Bone marrow (tissue), 2 donors: ENCODE data around the gene MTIF3.

Experiments used
- DNase-seq, 2 donors: peaks; one replicate each; lab custom pipeline; 2025; lab: John Stamatoyannopoulos, UW

MTIF3 gene, protein sequence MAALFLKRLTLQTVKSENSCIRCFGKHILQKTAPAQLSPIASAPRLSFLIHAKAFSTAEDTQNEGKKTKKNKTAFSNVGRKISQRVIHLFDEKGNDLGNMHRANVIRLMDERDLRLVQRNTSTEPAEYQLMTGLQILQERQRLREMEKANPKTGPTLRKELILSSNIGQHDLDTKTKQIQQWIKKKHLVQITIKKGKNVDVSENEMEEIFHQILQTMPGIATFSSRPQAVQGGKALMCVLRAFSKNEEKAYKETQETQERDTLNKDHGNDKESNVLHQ

DNA sequence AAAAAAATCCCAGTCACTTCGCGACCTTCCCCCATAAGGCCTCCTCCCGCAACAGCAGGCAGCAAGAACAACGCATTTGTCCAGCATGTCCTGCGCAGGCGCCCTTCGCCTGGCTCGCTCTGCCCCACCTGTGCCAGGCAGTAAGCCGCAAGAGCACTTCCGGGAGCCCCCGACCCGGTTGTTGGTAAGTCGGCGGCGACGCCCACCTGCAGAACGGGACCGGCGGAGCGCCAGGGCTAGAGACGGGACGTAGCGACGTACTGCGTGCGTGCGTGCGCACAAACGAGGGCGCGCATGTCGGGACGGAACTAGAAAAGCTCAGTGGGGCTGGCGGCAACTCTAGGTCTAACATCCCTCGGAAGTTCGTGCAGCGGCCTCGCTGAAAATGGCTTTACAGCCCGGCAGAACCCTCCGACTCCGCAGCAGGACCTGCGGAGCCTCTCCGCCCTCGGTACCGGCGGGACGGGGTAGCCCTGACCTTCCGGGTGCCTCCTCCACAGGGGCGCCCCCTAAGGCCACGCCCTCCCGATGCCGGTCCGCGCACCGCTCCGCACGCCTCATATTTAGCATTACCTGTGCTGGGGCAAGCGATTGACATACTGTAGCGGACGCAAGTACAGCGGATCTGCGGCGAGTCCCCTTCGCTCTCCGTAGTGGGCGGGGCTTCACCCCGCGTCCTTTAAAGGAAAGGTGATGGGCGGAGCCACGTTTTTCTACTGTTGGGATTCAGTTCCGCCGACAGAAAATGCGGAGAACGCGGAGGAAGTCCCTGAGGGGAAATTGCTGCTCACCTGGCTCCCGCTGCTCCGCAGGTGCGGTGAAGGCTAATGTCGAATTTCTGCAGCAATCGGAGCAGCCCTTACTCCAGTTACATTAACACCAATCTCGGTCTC is at the start of gene MTIF3:
Gene MTIF3, minus strand, starts transcription at position 629 of the 893 bp plus-strand sequence. CDS start 10,116 bp downstream, outside the sequence.
- DNase-seq, result peak; percentile 87 to 94

DNA sequence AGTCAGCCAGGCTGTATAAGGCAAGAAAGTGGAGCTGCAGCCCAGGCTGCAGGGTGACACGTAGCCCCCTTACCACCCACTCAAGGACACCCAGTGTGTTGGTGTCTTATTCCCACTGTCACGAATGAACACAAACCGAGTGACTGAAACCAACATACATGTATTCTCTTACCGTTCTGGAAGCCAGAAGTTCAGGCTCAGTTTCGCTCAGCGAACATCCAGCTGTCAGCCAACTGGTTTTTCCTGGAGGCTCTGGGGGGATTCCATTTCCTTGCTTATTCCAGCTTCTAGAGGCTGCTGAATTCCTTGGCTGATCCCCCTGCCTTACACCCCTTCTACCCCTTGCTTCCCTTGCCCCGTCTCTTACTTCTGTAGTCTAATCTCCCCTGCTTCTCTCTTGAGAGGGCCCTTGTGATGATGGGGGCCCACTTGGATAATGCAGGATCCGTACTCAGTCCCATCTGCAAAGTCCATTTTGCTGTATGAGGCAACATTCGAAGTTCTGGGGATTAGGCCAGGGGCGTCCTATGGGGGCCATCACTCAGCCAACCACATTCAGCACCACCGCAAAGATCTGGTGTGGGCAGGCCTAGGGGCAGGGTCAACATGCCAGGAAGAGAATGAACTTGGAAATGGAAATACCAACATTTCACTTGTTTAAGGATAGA is 47.3 kb upstream of the MTIF3 start:
- no peak for DNase-seq

DNA sequence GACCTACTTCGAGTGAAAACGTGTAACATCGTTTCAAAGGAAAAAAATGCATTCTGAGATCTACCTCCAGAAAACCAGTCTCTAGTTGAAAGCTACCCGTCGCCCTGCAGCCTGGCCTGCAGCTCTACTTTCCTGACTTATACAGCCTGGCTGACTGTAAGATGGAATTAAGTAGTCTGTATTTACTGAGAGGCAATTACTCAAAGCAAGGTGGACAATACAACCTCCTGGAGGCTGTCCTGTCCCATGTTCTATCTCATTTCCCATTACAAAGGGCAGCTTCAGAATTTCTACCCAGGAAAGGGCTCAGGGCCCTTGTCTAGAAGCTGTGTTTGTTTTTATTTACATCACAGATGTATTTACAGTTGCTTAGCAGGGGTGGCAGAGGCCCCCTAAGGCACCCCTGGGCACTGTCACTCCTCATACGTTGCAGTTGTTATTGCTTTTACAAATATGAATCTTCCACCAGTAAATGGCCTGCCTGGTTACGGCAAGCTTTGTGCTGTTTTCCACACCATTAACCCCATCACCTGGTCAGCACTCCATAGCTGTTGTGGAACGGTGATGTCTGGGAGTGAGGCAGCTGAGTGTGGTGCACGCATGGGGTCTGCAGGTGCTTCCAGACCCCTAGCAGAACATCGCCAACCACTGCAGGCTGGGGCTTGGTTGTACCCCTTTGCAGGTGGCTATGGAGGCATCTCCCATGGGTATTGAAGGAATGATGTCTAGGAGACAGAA is 46.3 kb upstream of the MTIF3 start:
- no peak for DNase-seq

DNA sequence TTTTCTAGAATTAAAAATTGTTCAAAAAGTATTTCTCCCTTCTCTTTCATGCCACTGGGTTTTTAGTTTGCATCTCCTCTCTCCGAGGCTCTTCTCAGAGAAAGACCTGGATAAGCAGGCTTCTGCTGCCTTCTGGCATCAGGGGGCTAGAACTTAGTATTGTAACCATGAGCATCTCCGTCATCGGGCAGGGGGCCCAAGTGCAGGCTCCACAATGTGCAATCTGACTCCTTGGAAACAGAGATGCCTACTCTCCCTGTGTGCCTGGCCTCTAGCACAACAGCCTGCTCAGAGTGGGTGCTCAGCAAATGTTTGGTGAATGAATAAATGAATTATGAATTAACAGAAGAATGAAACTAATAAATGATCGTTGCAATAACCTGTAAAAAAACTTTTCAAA is 45.6 kb upstream of the MTIF3 start:
- no peak for DNase-seq

DNA sequence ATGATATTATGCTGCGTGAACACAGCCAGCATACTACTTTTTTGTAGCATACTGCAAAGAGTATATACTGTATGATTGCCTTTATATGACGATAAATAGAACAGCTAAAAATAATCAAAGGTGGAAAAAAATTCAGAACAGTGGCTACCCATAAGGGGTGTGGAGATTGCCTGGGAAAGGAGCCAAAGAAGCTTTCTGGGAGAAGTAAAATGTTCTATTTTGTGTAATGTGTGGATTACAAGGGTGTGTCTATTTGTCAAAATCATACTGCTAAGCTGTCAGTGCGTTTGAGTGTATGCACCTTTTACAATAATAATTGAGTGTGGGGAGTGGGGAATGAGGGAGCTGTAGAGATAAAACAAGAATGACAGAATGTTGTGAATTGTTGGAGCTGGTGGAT is 45.2 kb upstream of the MTIF3 start:
- no peak for DNase-seq

DNA sequence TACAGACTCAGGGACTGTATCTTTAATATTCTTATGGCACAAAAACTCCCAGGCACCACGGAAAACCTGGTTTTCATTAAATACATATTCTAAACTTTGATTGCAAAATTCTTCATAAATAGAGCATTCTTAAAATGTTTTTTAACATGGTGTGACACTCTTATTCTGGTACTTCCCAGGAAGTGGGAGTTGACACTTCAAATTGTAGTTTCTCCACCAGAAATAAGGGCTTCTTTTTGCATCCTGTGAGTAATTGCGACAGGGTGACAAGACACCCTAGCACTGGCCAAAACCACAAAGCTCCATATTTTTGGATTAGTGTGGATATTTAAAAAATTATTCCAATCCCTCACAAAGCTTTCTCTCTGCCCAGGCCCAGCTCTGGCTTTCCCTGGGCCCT is 43.6 kb upstream of the MTIF3 start:
- no peak for DNase-seq

DNA sequence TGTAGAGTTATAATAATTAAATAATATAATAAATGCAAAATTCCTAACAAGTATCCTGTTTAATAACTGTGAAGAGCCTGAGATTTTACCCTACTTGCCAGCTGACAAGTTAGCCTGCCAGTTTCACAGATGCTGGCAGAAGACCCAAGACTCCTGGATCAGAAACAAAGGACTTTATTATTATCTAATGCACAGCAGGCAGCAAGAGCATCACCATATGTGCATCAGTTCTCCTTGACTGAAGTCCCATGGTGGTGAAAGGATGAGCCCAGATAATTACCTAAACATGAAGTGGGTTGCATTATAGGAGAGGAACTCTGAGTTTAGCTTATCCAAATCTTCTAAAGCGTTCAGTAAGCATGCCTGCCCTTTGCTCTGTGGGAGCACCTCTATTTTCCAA is 39.1 kb upstream of the MTIF3 start:
- no peak for DNase-seq

DNA sequence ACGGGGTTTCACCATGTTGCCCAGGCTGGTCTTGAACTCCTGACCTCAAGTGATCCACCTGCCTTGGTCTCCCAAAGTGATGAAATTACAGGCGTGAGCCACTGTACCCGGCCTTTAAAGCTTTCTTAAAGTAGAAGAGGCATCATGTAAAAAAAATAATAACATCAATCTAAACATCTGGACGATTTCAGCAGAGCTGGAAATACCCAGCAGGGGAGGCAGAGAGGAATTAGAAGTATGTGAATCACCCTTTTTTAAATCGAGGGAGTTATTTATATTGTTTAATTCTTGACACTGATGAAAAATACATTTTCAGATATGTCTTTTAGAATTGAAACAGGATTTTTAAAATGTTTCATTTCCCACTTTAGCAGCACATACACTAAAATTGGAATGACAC is 37.4 kb upstream of the MTIF3 start:
- DNase-seq, result no peak

DNA sequence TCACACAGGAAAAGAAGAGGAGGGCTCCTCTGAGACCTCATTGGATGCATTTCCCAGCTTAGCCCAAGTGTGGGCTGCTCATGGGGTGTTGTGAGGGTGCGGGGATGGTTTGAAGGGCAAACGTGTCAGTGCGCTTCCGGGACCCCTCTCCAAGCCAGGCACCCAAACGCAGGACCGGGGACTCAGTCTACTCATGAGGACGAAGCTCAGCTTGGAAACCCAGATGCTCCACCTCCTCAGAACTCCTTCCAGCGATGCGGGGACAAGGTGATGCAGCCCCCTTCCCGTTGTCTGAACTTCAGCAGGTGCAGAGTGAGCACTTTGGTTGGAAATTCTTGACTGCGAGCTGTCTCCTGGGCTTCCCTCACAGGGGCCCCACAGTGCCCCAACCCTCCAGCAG is 33.1 kb upstream of the MTIF3 start:
- no peak for DNase-seq

DNA sequence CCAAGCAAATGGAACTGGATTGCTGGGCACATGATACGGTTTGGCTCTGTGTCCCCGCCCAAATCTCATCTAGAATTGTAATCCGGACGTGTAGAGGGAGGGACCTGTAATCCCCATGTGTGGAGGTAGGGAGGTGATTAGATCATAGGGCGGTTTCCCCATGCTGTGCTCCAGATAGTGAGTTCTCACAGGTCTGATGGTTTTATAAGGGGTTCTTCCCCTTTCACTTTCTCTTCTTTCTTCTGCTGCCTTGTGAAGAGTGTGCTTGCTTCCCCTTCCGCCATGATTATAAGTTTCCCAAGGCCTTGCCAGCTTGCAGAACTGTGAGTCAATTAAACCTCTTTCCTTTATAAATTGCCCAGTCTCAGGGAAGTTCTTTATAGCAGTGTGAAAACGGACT is 32.6 kb upstream of the MTIF3 start:
- peak; percentile 33 to 52 for DNase-seq

DNA sequence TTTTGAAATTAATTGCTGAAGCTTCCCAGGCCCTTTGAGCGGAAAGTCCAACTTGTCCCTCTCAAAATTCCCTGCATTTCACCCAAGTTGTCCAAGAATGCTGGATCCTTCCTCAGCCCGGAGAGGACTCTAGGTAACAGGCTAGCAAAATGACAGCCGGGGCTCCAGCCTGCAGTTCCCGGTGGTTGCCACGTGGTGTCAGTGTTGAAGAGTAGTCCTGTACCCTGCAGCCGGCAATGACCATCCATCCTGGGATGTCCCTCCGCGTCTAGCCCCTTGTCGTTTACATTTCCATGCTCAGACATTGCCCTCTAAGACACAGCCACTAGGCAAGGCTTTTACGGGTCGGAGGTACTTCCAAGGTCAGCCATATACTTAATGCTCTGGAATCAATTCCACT is 31.4 kb upstream of the MTIF3 start:
- DNase-seq, result no peak

DNA sequence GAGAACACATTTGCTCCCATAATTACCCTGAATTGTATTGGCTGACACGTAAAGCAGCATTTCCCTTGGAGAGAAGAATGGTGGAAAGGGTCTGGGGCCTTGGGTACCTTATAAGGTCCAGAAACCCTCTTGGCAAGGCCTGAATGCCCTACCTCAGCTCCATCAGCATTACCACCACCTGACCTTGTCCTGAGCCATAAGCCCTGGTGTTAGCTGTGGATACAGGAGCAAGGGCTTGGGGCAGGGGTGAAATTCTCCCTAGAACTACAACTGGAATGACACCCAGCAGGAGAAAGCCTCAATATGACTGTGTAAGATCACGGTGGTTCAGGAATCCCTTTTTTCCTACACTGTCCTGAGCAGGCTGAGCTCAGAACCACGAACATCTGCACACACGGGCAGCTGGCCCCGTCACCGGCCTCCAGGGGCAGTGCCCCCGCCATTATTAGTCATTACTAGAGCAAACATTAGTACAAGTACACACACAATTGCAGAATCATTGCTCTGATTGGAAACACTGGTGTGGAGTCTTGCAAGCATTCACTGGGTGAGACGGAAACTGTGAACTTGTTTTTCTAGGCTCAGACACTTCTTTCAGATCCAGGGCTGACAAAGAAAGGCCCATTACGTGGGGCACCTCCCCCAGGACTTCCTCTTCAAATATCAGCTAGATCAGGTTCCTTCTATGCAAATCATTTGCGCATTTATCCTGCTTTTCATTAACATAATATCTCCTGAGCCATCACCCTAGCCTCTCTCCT is 26.8 kb upstream of the MTIF3 start:
- no peak for DNase-seq

DNA sequence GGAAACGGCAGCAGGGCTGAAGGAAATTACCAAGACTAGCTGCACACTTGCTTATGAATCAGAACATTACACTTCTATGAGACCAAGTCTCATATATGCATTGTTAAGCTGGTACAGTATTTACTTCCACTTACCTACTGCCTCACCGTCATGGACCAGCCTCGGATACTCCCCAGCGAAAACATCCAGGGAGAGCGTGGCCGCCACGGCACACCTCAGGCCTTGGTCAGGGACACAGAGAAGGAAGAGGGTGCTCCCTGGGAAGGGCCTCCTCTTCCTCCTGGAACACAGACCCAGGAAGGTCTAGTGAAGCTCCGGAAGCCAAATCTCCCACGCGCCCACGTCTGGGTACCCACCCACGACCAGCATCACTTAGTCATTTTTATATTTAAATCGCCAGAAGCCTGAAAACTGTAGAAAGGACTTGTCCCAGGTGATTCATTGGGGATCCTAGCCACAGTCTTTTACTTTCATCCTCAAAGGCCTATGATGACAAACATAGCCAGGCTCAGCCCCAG is 24.4 kb upstream of the MTIF3 start:
- no peak for DNase-seq

DNA sequence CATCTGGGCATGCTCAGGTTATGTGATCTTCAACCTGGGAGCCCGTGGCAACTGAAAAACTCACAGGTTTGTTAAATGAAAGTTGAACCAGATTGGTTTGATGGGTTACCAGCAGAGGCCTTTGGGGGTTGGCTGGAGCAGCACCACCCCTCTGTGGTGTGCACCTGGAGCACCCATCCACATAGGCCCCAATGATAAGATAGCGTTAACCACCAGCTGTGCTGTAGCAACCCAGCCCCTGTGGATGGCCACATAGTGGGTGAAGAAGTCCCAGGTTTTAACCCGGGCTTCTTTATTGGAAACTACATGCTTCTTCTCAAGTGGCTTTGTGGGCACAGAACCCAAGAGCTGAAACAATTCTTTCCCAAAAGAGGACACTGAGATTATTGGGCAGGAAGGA is 22.6 kb upstream of the MTIF3 start:
- no peak for DNase-seq

DNA sequence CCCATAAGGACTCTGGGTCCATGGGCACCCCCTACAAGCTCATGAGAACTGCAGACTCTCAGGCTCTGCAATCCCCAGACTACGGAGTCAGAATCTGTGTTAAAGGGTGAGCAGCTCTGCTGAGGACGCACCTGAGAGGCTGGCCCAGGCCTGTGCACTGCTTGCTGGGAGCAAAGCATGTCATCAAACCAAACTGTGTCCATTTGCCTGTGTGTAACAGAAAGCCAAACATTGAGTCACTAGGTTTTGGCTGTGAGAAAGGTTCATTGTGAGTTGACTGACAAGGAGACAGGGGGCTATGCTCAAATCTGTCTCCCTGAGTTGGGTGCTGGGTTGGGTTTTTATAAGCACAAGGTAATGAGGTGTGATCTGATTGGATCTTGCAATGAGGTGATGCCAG is 22.1 kb upstream of the MTIF3 start:
- no peak for DNase-seq

DNA sequence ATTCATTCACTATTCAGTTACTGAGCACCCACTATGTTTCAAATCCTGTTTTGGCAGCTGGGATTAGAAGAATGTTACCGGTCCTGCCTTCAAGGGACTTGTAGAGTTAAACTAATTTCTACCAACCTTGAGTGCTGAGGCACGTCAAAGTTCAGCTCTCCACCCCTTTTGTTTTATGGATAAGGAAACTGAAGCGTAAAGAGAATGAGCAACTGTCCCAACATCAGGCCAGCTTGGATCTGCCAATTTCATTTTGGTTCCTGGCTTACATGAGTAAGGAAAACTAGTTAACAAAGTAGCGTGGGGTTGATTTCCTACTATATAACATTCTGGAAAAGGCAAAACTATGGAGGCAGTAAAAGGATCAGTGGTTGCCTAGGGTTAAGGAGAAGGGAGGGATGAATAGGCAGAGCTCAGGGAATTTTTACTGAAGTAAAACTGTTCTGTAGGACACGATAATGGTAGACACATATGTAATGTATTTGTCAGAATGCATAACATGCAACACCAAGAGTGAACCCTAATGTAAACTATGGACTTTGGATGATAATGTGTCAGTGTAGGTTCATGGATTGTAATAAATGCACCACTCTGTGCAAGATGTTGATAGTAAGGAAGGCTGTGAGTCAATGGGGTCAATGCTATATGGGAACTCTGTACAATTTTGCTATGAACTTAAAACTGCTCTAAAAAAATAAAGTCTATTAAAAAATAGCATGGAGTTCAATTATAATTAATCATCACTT is 19.9 kb upstream of the MTIF3 start:
- DNase-seq, result no peak

DNA sequence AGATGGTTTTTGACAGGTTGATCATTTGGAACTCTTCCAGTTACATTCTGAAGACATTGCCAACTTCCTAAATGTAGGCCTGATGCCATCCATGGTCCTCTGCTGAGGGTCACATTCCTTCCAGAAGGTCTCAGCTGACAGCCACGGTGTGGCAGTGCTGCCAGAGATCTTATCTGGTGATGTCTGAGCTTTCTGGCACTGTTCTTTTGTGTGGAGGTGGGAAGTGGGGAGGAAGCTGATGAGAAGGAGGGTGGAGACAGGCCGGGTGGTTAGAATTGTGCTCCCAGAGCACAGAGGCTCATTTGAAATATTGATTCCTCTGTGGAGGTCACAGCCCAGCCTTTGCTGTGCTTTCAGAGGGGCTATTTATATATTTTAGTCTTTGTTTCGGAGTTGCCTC is 16.1 kb upstream of the MTIF3 start:
- DNase-seq, result peak in 1 of 2 donors; percentile 3

DNA sequence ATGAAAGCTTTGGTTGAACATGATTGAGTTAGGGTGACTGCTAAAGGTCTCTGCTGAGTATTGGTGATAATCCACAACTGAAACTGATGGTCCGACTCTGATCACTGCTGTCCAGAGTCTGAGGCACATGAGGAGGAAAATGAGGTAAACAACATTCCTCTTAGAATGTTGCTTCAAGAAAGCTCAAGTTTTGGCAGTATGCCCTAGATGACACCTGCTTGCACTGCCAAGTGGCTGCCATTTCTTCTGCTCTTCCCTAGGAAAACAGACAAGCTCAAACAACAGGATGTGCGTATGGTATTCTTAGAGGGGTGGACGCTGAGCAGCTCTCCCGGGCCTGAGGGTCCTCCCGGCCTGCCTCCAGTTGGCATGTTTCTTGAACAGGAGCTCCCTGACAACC is 15.2 kb upstream of the MTIF3 start:
- no peak for DNase-seq

DNA sequence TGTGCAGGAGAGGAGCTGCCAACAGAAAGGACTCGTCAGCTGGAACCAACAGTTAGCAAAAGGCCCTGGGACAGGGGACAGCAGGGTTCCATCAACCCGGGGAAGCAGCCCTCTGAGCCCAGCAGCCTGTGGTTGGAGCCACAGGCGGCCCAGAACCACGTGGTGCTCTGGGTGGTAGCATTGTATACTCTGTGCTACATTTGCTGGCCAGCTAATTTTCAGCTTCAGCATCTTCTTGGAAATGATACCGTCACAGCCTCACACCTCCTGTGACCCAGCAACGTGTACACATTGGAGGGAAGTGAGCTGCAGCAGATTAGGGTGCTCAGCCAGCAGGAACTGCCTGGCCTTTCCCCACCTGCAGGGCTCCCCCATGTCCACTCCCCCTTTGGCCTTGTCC is 13.1 kb upstream of the MTIF3 start:
- DNase-seq, result no peak

DNA sequence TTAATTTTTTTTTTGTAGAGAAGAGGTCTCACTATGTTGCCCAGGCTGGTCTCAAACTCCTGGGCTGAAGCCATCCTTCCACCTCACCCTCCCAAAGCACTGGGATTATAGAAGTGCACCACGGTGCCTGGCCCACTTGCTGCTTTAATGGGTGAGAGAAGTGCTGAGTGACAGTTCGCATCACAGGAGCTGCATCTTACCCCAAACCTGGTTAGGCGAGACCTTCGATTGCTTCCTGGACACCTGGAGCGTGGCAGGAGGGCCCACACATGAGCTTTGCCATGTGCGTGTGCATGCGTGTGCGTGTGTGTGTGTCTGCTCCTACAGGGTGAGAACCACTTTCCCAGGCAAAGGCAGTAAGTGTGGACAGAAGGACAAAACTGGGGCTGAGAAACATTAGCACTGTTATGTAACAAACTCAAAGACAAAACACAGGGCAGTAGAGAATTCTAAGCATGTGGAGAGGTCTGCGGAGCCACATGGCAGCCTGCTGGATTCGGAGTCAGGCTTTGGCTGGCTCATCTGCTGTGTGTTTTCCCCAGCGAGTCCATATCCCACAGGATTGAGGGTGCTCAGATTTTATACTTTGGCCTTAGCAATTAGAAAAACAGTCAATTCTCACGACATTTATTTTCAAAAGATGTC is 11.7 kb upstream of the MTIF3 start:
- DNase-seq, result no peak
